Right lobe of liver (tissue), 6 donors: ENCODE data around the gene EMX2. TPM values are rescaled to one million over a fixed set of nuclear protein-coding genes. Genes with fewer than 3 reads are reported as not detected.

ENCODE experiments used
- ATAC-seq, 4 donors: fragments of 200-7000 bp; cut with Tn5 transposase; one replicate each; pipeline ENCODE4 v1.9.1; 2020; ENCODE audit warnings: mild to moderate bottlenecking in 4 of 4, moderate library complexity in 4 of 4
- DNase-seq, 3 donors: peaks; one replicate each; pipeline ENCODE4 v3.0.0-alpha.2; 2020
- H3K27ac ChIP-seq, 3 donors: fragments of 200-600 bp; one replicate each; pipeline ENCODE4 v1.8.0; 2022
- H3K27me3 ChIP-seq, 2 donors: fragments of 200-600 bp; one replicate each; pipeline ENCODE4 v1.8.0; 2022
- H3K36me3 ChIP-seq, 4 donors: fragments of 200-600 bp; sonication (generic) in 1 of 4; one replicate each; pipeline versions ENCODE4 v1.5.1 to v1.8.0; 2017 to 2022; ENCODE audit warnings: control low read depth in 1 of 4
- H3K4me1 ChIP-seq, 4 donors: fragments of 200-600 bp; sonication (generic) in 1 of 4; one replicate each; pipeline versions ENCODE4 v1.5.1 to v1.8.0; 2017 to 2022; ENCODE audit warnings: control low read depth in 1 of 4
- H3K4me3 ChIP-seq, 3 donors: fragments of 200-600 bp; one replicate each; pipeline ENCODE4 v1.8.0; 2022
- H3K9me3 ChIP-seq, 4 donors: fragments of 200-600 bp; sonication (generic) in 1 of 4; one replicate each; pipeline versions ENCODE4 v1.5.1 to v1.8.0; 2017 to 2022; ENCODE audit warnings: control low read depth in 1 of 4
- POLR2A ChIP-seq: fragments of 450-650 bp; IDR thresholded peaks from one replicate; pipeline ENCODE4 v1.6.1; 2017; ENCODE audit warnings: antibody characterized with exemption, mild to moderate bottlenecking
- WGBS: methylation state at CpG from one replicate; pipeline ENCODE4 v1.1.6; 2018; ENCODE audit warnings: low coverage, low lambda C conversion rate; ENCODE audit not compliant: insufficient coverage; ENCODE audit errors: missing lambda C conversion rate; 5-methylcytosine and 5-hydroxymethylcytosine counted together
- intact Hi-C, 2 donors: fragments of 100-400 bp; cut with DNase I; formaldehyde crosslinking; loops; one replicate each; pipeline versions ENCODE4 v1.11.2 to v1.14.1; 2022
- total RNA-seq, 6 experiments: library from RNA; depleted of rRNA in 2 of 6; stranded (reverse); fragments of >200 nt in 2 of 6; fragmentation: NEBNext Ultra II Directional in 3 of 6; extraction: Animal tissue kit (Norgen Biotek cat#: 25700) in 3 of 6; gene quantifications; one replicate each; pipeline versions ENCODE4 v1.1.0 to v1.2.4, GENCODE V29; 2016 to 2023
- TF ChIP-seq, protein P1 (sequence below), 4 donors: fragments of 200-600 bp in 3 of 4; fragments of 450-650 bp in 1 of 4; IDR thresholded peaks; one replicate each; pipeline versions ENCODE4 v1.5.1 to v1.8.0; 2016 to 2022; ENCODE audit warnings: antibody characterized with exemption in 4 of 4, mild to moderate bottlenecking in 2 of 4
- donor health status: DM: no; HTN: yes; CAD: no.
- donor health status: DM: no; HTN: no; CAD: no.
- donor health status: DM: no; HTN: no; CAD: no.
- donor health status: DM: no; HTN: yes; CAD: no.
- donor health status: DM: no; HTN: yes; CAD: no.

Gene EMX2
- total RNA-seq, 6 experiments from 2014 or later = not detected

DNA sequence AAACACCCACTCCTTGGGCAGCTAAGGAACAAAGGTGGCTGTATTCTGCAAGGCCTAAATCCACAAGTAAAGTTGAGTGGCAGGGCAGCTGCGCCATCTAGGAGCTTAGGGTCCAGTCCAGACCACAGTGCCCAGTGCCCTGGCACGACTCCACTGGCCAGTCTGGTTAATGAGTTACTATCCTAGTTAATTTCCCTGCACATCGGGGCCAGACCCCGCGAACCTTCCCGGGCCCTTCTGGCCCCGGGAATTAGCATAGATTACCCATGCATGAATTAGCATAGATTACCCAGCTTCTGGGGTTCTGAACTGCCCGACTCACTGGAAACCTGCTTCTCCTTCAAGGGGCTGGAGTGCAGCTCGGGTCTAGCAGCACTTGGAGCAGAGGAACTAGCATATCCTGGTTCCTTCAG lies 3.2 kb upstream of the EMX2 start:
- Histone ChIP-seq H3K36me3 (no peaks in the 10 kb centered on the region), H3K4me3 (no peak overlapping the region), H3K4me1 (peaks cover 0 to 30% (median 5%) of the 10 kb centered on the region in 4 donors), H3K27me3 (peaks cover 22 to 69% of the 10 kb centered on the region in 2 donors), H3K27ac (no peak overlapping the region), H3K9me3 (no peaks in the 10 kb centered on the region)
- 7% methylated on average over 3 of the region's 9 CpGs for WGBS
- DNase-seq (peak in 2 of 3 donors; percentile 68 to 76), ATAC-seq (peak; percentile 52 to 77 (median 70))
- intact Hi-C loops = no loop called here
- TF ChIP-seq POLR2A = no peak
- TF ChIP-seq, protein P1, sequence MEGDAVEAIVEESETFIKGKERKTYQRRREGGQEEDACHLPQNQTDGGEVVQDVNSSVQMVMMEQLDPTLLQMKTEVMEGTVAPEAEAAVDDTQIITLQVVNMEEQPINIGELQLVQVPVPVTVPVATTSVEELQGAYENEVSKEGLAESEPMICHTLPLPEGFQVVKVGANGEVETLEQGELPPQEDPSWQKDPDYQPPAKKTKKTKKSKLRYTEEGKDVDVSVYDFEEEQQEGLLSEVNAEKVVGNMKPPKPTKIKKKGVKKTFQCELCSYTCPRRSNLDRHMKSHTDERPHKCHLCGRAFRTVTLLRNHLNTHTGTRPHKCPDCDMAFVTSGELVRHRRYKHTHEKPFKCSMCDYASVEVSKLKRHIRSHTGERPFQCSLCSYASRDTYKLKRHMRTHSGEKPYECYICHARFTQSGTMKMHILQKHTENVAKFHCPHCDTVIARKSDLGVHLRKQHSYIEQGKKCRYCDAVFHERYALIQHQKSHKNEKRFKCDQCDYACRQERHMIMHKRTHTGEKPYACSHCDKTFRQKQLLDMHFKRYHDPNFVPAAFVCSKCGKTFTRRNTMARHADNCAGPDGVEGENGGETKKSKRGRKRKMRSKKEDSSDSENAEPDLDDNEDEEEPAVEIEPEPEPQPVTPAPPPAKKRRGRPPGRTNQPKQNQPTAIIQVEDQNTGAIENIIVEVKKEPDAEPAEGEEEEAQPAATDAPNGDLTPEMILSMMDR (IDR thresholded peaks at IDR 0.05) = no peak

DNA sequence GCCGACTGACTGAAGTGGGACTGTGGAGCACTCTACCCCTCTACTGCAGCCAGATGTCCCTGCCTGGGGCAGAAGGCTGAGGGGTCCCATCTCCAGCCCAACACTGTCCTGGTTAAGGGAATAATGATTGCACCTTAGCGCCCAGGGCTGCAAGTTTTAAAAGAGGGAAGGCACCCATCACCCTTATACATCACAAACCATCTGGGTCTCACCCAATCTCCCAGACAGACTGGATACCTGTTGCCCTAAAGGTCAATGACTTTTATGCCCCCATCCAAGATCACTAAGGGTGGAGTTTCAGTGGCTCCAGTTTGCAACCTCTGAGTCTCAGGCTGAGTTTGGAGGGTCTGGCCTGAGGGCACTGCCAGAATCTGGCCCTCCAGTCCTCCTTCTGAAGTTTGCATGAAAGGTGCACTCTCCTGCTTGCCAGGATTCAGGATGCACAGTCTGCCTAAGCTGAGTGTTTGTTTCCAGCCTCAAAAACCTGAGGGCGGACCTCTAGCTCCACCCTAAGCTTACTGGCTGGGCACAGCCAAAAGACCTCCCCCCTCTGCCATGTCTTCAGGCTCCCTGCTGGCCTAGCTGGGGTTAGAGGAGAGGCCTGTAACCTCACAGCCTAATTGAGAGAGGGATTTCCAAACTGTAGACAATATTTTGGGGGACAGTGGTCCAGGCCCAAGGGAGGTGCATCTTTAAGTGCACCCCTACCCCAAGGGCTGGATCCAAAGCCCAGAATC lies 2.5 kb upstream of the EMX2 start:
- Histone ChIP-seq H3K36me3 (no peaks in the 10 kb centered on the region), H3K9me3 (no peaks in the 10 kb centered on the region), H3K4me3 (no peak overlapping the region), H3K27me3 (peaks cover 26 to 67% of the 10 kb centered on the region in 2 donors), H3K4me1 (peaks cover 0 to 31% (median 11%) of the 10 kb centered on the region in 4 donors), H3K27ac (no peak overlapping the region)
- WGBS = no CpG with 5 or more reads among the region's 3 CpGs
- TF ChIP-seq POLR2A = no peak
- TF ChIP-seq, protein P1 (IDR thresholded peaks at IDR 0.05) = no peak
- ATAC-seq (no peak), DNase-seq (no peak)
- intact Hi-C loops = no loop called here

DNA sequence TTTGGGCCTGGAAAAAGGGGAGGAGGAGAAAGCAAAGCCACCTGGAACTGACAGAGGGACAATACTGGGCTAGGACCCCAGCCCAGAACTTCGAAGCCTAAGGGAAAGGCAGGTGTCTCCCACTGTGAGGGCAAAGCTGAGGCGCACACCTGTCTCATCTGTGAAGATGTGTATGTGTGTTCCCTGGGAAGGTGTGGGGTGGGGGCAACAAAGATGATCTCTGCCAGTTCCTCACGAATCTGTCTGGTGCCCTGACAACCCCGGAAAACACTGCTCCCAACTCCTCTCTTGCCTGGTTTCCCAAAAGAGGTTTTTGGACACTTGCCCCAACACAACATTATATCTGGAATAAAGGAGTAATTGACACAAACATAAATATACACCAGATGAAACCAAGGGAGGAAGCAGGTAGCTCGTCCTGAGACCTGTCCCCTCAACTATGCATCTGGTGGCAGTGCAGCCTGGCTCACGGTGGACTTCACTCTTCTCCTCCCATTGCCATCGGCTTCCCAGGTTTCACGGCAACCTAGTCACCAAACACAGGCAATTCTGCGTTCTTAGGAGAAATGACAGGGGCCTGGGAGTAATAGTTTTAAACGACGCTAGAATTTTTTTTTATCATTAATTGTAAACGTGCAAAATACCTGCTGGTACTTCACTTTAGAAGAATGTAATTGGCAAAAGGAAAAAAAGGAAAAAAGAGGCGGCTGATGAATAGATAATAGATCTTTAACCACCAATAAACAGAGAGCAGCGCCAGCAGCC lies 1.7 kb upstream of the EMX2 start:
- peaks cover 30 to 67% of the 10 kb centered on the region in 2 donors for H3K27me3 ChIP-seq
- TF ChIP-seq, protein P1 (IDR thresholded peaks at IDR 0.05) = no peak
- no peak for TF ChIP-seq POLR2A
- intact Hi-C loops = no loop called here
- no peaks in the 10 kb centered on the region for H3K36me3 ChIP-seq
- H3K4me1 ChIP-seq = peaks cover 0 to 35% (median 13%) of the 10 kb centered on the region in 4 donors
- no peak for ATAC-seq
- WGBS = 29% methylated on average over 14 of the region's 14 CpGs
- DNase-seq = no peak
- H3K9me3 ChIP-seq = no peaks in the 10 kb centered on the region
- no peak overlapping the region for H3K27ac ChIP-seq
- no peak overlapping the region for H3K4me3 ChIP-seq

DNA sequence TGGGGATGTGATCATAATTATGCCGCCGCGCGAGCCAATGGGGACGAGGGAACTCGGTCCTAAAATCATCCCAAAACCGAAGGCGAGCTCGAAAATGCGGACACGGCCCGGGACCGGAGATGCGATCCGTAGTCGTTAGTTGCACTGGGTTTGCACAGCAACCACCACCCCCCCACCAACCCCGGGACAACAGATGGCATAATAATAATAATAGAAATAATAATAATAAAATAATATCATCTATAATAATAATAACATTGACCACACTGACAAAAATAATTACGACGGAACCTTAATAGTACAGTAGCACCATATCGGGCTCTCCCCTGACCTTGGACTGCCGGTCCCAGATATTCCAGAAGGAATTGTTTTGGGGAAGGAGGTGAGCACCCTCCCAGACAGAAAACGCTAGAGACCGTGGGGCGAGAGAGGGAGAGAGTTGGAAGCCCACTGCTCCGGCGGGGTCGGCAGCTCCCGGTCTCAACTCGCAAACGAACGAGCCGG lies 1.1 kb upstream of the EMX2 start:
- H3K9me3 ChIP-seq = no peaks in the 10 kb centered on the region
- no peak for ATAC-seq
- no peak for DNase-seq
- H3K27ac ChIP-seq = no peak overlapping the region
- peaks cover 35 to 67% of the 10 kb centered on the region in 2 donors for H3K27me3 ChIP-seq
- WGBS = 10% methylated on average over 23 of the region's 32 CpGs
- peaks cover 0 to 35% (median 13%) of the 10 kb centered on the region in 4 donors for H3K4me1 ChIP-seq
- H3K4me3 ChIP-seq = no peak overlapping the region
- intact Hi-C loops = no loop called here
- TF ChIP-seq, protein P1 (IDR thresholded peaks at IDR 0.05) = no peak
- TF ChIP-seq POLR2A = no peak
- no peaks in the 10 kb centered on the region for H3K36me3 ChIP-seq
